Thyroid gland (tissue), 4 donors: ENCODE data around the gene CENPX.

Experiments used
- CTCF ChIP-seq, 6 experiments: fragments of 200-600 bp in 3 of 6; fragments of 450-650 bp in 3 of 6; sonication (generic) in 3 of 6; IDR thresholded peaks; one replicate each; pipeline ENCODE4 v1.5.1; 2016 to 2019; ENCODE audit warnings: antibody characterized with exemption in 6 of 6, mild to moderate bottlenecking in 2 of 6, inconsistent platforms in 1 of 6, moderate library complexity in 1 of 6
- POLR2A ChIP-seq, 2 donors: fragments of 450-650 bp; IDR thresholded peaks; one replicate each; pipeline ENCODE4 v1.6.1; 2017; ENCODE audit warnings: antibody characterized with exemption in 2 of 2, mild to moderate bottlenecking in 2 of 2, moderate library complexity in 1 of 2

- no peak for TF ChIP-seq CTCF (IDR thresholded peaks at IDR 0.05)
- no peak for TF ChIP-seq POLR2A (IDR thresholded peaks at IDR 0.05)
Measured at GRCh38 chr17:81996757-81997441, 25.8 kb downstream of the CENPX start.
